Cerebellar cortex (tissue), 1 donor: ENCODE results near the gene PTPRN2.
"Not testable (repeated sequence)": the region's sequence is repeated elsewhere in the genome, so short reads cannot be mapped to it uniquely, and the experiment has no call there.

Experiments used
- DNase-seq: peaks from one replicate; pipeline ENCODE4 v3.0.0-alpha.2; 2015; ENCODE audit warnings: low spot score

The PTPRN2 gene

GRCh38 chr7:158419238-158419785 lies 168.3 kb downstream of the PTPRN2 start:
- no peak for DNase-seq

GRCh38 chr7:158418395-158418794 lies 169.2 kb downstream of the PTPRN2 start:
- not testable (repeated sequence) for DNase-seq

GRCh38 chr7:158416283-158416933 lies 171.2 kb downstream of the PTPRN2 start:
- no peak for DNase-seq

GRCh38 chr7:158415316-158415715 lies 172.3 kb downstream of the PTPRN2 start:
- no peak for DNase-seq

GRCh38 chr7:158414486-158414961 lies 173.1 kb downstream of the PTPRN2 start:
- peak; percentile 51 for DNase-seq

- peak; percentile 2 for DNase-seq
These were observed 173.6 kb downstream of the PTPRN2 start for GRCh38 chr7:158414002-158414401.

- DNase-seq = no peak
These were observed 176.2 kb downstream of the PTPRN2 start for GRCh38 chr7:158411232-158411950.

- DNase-seq = no peak
These were observed 176.9 kb downstream of the PTPRN2 start for GRCh38 chr7:158410720-158411119.

GRCh38 chr7:158409816-158410330 lies 177.8 kb downstream of the PTPRN2 start:
- no peak for DNase-seq

GRCh38 chr7:158409120-158409519 lies 178.5 kb downstream of the PTPRN2 start:
- no peak for DNase-seq

- DNase-seq = no peak
These were observed 179.2 kb downstream of the PTPRN2 start for GRCh38 chr7:158408318-158408920.

GRCh38 chr7:158407581-158408317 lies 179.9 kb downstream of the PTPRN2 start:
- peak; percentile 68 for DNase-seq

- no peak for DNase-seq
These were observed 180.8 kb downstream of the PTPRN2 start for GRCh38 chr7:158406801-158407200.

GRCh38 chr7:158406364-158406763 lies 181.3 kb downstream of the PTPRN2 start:
- no peak for DNase-seq

- DNase-seq = not testable (repeated sequence)
These were observed 181.9 kb downstream of the PTPRN2 start for GRCh38 chr7:158405771-158406170.

- DNase-seq = no peak
These were observed 182.3 kb downstream of the PTPRN2 start for GRCh38 chr7:158405324-158405723.

- DNase-seq = no peak
These were observed 183.4 kb downstream of the PTPRN2 start for GRCh38 chr7:158404031-158404761.

GRCh38 chr7:158403013-158403821 lies 184.4 kb downstream of the PTPRN2 start:
- DNase-seq = no peak

GRCh38 chr7:158402471-158402870 lies 185.2 kb downstream of the PTPRN2 start:
- no peak for DNase-seq

GRCh38 chr7:158401826-158402225 lies 185.8 kb downstream of the PTPRN2 start:
- no peak for DNase-seq
